Measurements from ENCODE around the gene NR2F1.

Gene NR2F1

GRCh38 chr5:93607367-93608258 is 24.6 kb downstream of the NR2F1 start (continued):
- TF ChIP-seq ZNF610 (tag by site-specific recombination; IDR thresholded peaks at IDR 0.05; ENCODE audit: borderline replicate concordance) = no peak
- TF ChIP-seq ZNF561 (tag by site-specific recombination; IDR thresholded peaks at IDR 0.05; ENCODE audit: borderline replicate concordance) = peak; percentile 47; the same call in 1 of the 2 replicates
- TF ChIP-seq GLIS1 (tag by site-specific recombination; IDR thresholded peaks at IDR 0.05) = peak; percentile 43; the same call in 1 of the 2 replicates
- 0 out of 2 replicates have a peak, but pooled peaks have one; percentile 44 for TF ChIP-seq ZFP69B (tag by site-specific recombination; IDR thresholded peaks at IDR 0.05)
- TF ChIP-seq OSR2 (tag by site-specific recombination; IDR thresholded peaks at IDR 0.05) = peak; percentile 34; the same call in 1 of the 2 replicates
- peak; percentile 30; the same call in 1 of the 2 replicates for TF ChIP-seq KLF10 (tag by site-specific recombination; IDR thresholded peaks at IDR 0.05)
- TF ChIP-seq, protein P1, sequence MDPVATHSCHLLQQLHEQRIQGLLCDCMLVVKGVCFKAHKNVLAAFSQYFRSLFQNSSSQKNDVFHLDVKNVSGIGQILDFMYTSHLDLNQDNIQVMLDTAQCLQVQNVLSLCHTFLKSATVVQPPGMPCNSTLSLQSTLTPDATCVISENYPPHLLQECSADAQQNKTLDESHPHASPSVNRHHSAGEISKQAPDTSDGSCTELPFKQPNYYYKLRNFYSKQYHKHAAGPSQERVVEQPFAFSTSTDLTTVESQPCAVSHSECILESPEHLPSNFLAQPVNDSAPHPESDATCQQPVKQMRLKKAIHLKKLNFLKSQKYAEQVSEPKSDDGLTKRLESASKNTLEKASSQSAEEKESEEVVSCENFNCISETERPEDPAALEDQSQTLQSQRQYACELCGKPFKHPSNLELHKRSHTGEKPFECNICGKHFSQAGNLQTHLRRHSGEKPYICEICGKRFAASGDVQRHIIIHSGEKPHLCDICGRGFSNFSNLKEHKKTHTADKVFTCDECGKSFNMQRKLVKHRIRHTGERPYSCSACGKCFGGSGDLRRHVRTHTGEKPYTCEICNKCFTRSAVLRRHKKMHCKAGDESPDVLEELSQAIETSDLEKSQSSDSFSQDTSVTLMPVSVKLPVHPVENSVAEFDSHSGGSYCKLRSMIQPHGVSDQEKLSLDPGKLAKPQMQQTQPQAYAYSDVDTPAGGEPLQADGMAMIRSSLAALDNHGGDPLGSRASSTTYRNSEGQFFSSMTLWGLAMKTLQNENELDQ (tag by site-specific recombination; IDR thresholded peaks at IDR 0.05; ENCODE audit: low read depth) = no peak
- TF ChIP-seq ZNF843 (tag by site-specific recombination; IDR thresholded peaks at IDR 0.05) = 0 out of 2 replicates have a peak, but pooled peaks have one; percentile 25
- peak; percentile 86 for TF ChIP-seq ZNF335 (tag by site-specific recombination; conservative IDR thresholded peaks at IDR 0.05)
- TF ChIP-seq ZNF302 (tag by site-specific recombination; IDR thresholded peaks at IDR 0.05; ENCODE audit: low read depth) = no peak
- TF ChIP-seq ZNF629 (tag by site-specific recombination; IDR thresholded peaks at IDR 0.05) = peak; percentile 19; the same call in 1 of the 2 replicates
- TF ChIP-seq RBAK (tag by site-specific recombination; IDR thresholded peaks at IDR 0.05) = no peak
- TF ChIP-seq, protein P2, sequence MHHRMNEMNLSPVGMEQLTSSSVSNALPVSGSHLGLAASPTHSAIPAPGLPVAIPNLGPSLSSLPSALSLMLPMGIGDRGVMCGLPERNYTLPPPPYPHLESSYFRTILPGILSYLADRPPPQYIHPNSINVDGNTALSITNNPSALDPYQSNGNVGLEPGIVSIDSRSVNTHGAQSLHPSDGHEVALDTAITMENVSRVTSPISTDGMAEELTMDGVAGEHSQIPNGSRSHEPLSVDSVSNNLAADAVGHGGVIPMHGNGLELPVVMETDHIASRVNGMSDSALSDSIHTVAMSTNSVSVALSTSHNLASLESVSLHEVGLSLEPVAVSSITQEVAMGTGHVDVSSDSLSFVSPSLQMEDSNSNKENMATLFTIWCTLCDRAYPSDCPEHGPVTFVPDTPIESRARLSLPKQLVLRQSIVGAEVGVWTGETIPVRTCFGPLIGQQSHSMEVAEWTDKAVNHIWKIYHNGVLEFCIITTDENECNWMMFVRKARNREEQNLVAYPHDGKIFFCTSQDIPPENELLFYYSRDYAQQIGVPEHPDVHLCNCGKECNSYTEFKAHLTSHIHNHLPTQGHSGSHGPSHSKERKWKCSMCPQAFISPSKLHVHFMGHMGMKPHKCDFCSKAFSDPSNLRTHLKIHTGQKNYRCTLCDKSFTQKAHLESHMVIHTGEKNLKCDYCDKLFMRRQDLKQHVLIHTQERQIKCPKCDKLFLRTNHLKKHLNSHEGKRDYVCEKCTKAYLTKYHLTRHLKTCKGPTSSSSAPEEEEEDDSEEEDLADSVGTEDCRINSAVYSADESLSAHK (tag by site-specific recombination; IDR thresholded peaks at IDR 0.05) = peak; percentile 48
- TF ChIP-seq PRDM2 (tag by site-specific recombination; IDR thresholded peaks at IDR 0.05; ENCODE audit: borderline replicate concordance) = no peak
- TF ChIP-seq PRDM1 (tag by site-specific recombination; IDR thresholded peaks at IDR 0.05) = peak; percentile 60; the same call in 1 of the 2 replicates
- peak; percentile 33 for TF ChIP-seq ZNF366 (tag by site-specific recombination; conservative IDR thresholded peaks at IDR 0.05)
- TF ChIP-seq ZNF654 (tag by site-specific recombination; IDR thresholded peaks at IDR 0.05; ENCODE audit: low read depth) = peak; percentile 64
- peak; percentile 47; the same call in 1 of the 2 replicates for TF ChIP-seq ZEB2 (tag by site-specific recombination; IDR thresholded peaks at IDR 0.05)
- no peak for TF ChIP-seq ZNF529 (tag by site-specific recombination; IDR thresholded peaks at IDR 0.05; ENCODE audit: insufficient replicate concordance)
- TF ChIP-seq, protein P3, sequence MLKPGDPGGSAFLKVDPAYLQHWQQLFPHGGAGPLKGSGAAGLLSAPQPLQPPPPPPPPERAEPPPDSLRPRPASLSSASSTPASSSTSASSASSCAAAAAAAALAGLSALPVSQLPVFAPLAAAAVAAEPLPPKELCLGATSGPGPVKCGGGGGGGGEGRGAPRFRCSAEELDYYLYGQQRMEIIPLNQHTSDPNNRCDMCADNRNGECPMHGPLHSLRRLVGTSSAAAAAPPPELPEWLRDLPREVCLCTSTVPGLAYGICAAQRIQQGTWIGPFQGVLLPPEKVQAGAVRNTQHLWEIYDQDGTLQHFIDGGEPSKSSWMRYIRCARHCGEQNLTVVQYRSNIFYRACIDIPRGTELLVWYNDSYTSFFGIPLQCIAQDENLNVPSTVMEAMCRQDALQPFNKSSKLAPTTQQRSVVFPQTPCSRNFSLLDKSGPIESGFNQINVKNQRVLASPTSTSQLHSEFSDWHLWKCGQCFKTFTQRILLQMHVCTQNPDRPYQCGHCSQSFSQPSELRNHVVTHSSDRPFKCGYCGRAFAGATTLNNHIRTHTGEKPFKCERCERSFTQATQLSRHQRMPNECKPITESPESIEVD (tag by site-specific recombination; IDR thresholded peaks at IDR 0.05) = peak; percentile 73; the same call in 1 of the 2 replicates
- TF ChIP-seq ZSCAN30 (tag by site-specific recombination; IDR thresholded peaks at IDR 0.05) = peak; percentile 49; the same call in 1 of the 2 replicates
- no peak for TF ChIP-seq ZNF37A (tag by site-specific recombination; IDR thresholded peaks at IDR 0.05)
- peak; percentile 89 for TF ChIP-seq FEZF1 (tag by site-specific recombination; IDR thresholded peaks at IDR 0.05)
- peak; percentile 60 for TF ChIP-seq TRIM28 (IDR thresholded peaks at IDR 0.05; ENCODE audit: borderline replicate concordance, low read length)
- peak; percentile 56; the same call in 1 of the 2 replicates for TF ChIP-seq ZNF501 (tag by site-specific recombination; IDR thresholded peaks at IDR 0.05)
- TF ChIP-seq ZNF600 (tag by site-specific recombination; IDR thresholded peaks at IDR 0.05) = peak; percentile 87
- peak; percentile 58; the same call in 1 of the 2 replicates for TF ChIP-seq ZNF2 (tag by site-specific recombination; IDR thresholded peaks at IDR 0.05)
